ENCODE measurements around the gene NKX6-2.

NKX6-2 gene

DNA sequence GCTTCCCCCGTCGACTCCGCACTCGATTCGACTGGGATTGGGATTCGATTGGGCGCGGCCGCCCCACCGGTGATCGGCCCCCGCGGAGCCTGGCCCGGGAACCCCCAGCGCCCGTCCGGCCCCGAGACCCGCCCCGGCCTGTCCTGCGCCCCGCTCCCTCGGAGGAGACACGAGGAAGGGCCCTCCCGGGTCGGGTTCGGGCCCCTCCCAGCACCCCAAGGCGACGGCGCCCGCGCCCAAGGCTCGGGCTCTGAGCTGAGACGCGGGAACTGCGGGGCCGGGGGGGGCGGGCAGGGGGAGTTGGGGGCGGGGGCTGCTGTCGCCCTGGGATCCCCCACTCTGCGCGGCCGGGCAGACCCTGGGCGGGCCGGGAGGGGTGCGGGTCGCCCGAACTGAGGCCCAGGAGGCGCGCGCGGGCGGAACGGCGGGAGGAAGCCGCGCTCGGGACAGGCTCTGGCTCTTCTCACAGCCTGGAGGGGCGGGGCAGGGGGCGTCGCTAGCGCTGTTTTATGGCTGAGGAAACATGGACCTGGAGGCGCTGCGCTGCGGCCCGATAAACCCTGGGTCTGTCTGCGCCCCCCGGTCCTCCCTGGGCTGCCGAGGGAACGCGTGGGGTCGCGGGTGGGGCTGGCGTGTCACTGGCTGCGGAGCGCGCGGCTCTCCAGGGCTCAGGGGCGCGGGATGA lies 1.7 kb upstream of the NKX6-2 start:
- no peaks in the 10 kb centered on the region for H3K27me3 ChIP-seq (ENCODE audit: control insufficient read depth, low read length)
- H3K79me2 ChIP-seq (ENCODE audit: control insufficient read depth, low read length) = no peaks in the 10 kb centered on the region
- H3K4me2 ChIP-seq (ENCODE audit: low read length) = no peak overlapping the region
- peaks cover 33% of the 10 kb centered on the region; the same call in 1 of the 2 replicates for H3K9me3 ChIP-seq (ENCODE audit: control insufficient read depth, insufficient read depth, low read length)
- no peaks in the 10 kb centered on the region for H3F3A ChIP-seq (ENCODE audit: control insufficient read depth, insufficient read depth)
- no peak for TF ChIP-seq EZH2phosphoT487 (IDR thresholded peaks at IDR 0.05; ENCODE audit: borderline replicate concordance, low read length)
- TF ChIP-seq, protein P1, sequence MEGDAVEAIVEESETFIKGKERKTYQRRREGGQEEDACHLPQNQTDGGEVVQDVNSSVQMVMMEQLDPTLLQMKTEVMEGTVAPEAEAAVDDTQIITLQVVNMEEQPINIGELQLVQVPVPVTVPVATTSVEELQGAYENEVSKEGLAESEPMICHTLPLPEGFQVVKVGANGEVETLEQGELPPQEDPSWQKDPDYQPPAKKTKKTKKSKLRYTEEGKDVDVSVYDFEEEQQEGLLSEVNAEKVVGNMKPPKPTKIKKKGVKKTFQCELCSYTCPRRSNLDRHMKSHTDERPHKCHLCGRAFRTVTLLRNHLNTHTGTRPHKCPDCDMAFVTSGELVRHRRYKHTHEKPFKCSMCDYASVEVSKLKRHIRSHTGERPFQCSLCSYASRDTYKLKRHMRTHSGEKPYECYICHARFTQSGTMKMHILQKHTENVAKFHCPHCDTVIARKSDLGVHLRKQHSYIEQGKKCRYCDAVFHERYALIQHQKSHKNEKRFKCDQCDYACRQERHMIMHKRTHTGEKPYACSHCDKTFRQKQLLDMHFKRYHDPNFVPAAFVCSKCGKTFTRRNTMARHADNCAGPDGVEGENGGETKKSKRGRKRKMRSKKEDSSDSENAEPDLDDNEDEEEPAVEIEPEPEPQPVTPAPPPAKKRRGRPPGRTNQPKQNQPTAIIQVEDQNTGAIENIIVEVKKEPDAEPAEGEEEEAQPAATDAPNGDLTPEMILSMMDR (IDR thresholded peaks at IDR 0.05; ENCODE audit: low read depth, low read length, poor library complexity, severe bottlenecking) = no peak
- H3K4me3 ChIP-seq (ENCODE audit: low read length) = no peak overlapping the region
- H3K36me3 ChIP-seq (ENCODE audit: control insufficient read depth, low read length) = no peaks in the 10 kb centered on the region
- no peaks in the 10 kb centered on the region for H3K9me2 ChIP-seq (replicated peaks; ENCODE audit: control insufficient read depth, low read length)
- no peaks in the 10 kb centered on the region for H3K4me1 ChIP-seq (ENCODE audit: control insufficient read depth, low read length)
- no peak overlapping the region for H3K27ac ChIP-seq (ENCODE audit: low read depth, low read length)
- H4K20me1 ChIP-seq (ENCODE audit: control insufficient read depth, insufficient read depth, low read depth, low read length) = no peaks in the 10 kb centered on the region

DNA sequence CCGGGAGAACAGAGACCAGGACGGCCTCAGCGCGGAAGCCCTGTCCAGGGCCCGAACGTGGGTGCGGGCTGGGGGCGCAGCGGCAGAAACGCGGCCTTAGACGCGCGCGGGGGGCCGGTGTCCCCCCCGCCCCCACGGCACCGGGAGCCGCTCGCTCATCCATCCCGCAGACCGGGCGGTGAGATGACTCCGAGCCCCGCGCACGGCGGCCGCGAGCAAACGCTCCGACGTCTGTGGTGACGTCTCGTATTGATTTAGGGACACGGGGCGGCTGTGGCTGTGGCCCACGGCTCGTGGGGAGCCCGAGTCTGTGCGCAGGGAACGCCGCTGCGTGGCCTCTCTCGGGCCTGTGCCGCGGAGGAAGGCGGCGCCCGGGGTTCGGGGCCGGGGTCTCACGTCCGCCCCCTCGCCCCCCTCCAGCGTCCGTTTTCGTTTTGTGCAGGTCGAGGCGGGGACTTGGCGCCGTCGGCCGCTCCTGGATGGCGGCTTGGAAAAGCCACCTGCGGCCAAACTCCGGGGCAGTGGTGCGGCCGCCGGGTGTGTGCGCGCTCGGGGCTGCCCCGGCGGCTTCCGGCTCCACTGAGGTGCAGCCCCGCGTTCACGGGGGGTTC lies 1.0 kb upstream of the NKX6-2 start:
- H3K9me3 ChIP-seq (ENCODE audit: control insufficient read depth, insufficient read depth, low read length) = peaks cover 32% of the 10 kb centered on the region; the same call in 1 of the 2 replicates
- H3K9me2 ChIP-seq (replicated peaks; ENCODE audit: control insufficient read depth, low read length) = no peaks in the 10 kb centered on the region
- H3K4me2 ChIP-seq (ENCODE audit: low read length) = no peak overlapping the region
- H3K4me1 ChIP-seq (ENCODE audit: control insufficient read depth, low read length) = no peaks in the 10 kb centered on the region
- no peak overlapping the region for H3K27ac ChIP-seq (ENCODE audit: low read depth, low read length)
- H3K79me2 ChIP-seq (ENCODE audit: control insufficient read depth, low read length) = no peaks in the 10 kb centered on the region
- no peaks in the 10 kb centered on the region for H4K20me1 ChIP-seq (ENCODE audit: control insufficient read depth, insufficient read depth, low read depth, low read length)
- no peaks in the 10 kb centered on the region for H3K27me3 ChIP-seq (ENCODE audit: control insufficient read depth, low read length)
- no peak overlapping the region for H3K4me3 ChIP-seq (ENCODE audit: low read length)
- no peaks in the 10 kb centered on the region for H3F3A ChIP-seq (ENCODE audit: control insufficient read depth, insufficient read depth)
- TF ChIP-seq, protein P1 (IDR thresholded peaks at IDR 0.05; ENCODE audit: low read depth, low read length, poor library complexity, severe bottlenecking) = no peak
- no peak for TF ChIP-seq EZH2phosphoT487 (IDR thresholded peaks at IDR 0.05; ENCODE audit: borderline replicate concordance, low read length)
- H3K36me3 ChIP-seq (ENCODE audit: control insufficient read depth, low read length) = no peaks in the 10 kb centered on the region

DNA sequence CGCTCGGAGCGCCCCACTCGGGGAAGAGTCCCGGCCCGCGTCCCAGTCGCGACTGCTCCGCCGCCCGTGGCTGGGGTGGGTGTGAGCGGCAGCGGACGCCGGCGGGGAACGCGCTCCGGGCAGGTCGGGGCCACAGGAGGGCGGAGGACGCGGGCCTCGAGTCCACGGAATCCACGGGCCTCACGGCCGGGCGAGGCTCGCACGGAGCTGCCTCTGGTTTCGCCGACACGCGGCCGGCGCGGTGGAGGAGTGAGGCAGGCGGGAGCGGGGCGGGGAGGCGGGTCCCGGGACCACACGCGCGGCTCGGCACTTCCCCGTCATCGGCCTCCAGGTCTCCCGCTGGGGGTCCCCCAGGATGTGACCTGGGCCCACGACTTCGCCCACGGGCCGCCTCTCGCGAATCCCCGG lies 533 bp upstream of the NKX6-2 start:
- H3K36me3 ChIP-seq (ENCODE audit: control insufficient read depth, low read length) = no peaks in the 10 kb centered on the region
- H3K4me1 ChIP-seq (ENCODE audit: control insufficient read depth, low read length) = no peaks in the 10 kb centered on the region
- H3K27me3 ChIP-seq (ENCODE audit: control insufficient read depth, low read length) = no peaks in the 10 kb centered on the region
- no peak overlapping the region for H3K4me2 ChIP-seq (ENCODE audit: low read length)
- no peaks in the 10 kb centered on the region for H3K9me2 ChIP-seq (replicated peaks; ENCODE audit: control insufficient read depth, low read length)
- H3F3A ChIP-seq (ENCODE audit: control insufficient read depth, insufficient read depth) = no peaks in the 10 kb centered on the region
- no peak overlapping the region for H3K27ac ChIP-seq (ENCODE audit: low read depth, low read length)
- H3K4me3 ChIP-seq (ENCODE audit: low read length) = no peak overlapping the region
- TF ChIP-seq, protein P1 (IDR thresholded peaks at IDR 0.05; ENCODE audit: low read depth, low read length, poor library complexity, severe bottlenecking) = no peak
- TF ChIP-seq EZH2phosphoT487 (IDR thresholded peaks at IDR 0.05; ENCODE audit: borderline replicate concordance, low read length) = no peak
- H4K20me1 ChIP-seq (ENCODE audit: control insufficient read depth, insufficient read depth, low read depth, low read length) = no peaks in the 10 kb centered on the region
- peaks cover 31% of the 10 kb centered on the region; the same call in 1 of the 2 replicates for H3K9me3 ChIP-seq (ENCODE audit: control insufficient read depth, insufficient read depth, low read length)
- no peaks in the 10 kb centered on the region for H3K79me2 ChIP-seq (ENCODE audit: control insufficient read depth, low read length)

All from DOHH2 (cell line).